ENCODE measurements around the gene LRP5.

The LRP5 gene

GRCh38 chr11:68372625-68373024, 60.2 kb downstream of the LRP5 start:
- peak; percentile 77 for DNase-seq

- peak; percentile 92 for DNase-seq
These were observed 60.9 kb downstream of the LRP5 start for GRCh38 chr11:68373189-68373814.

GRCh38 chr11:68373815-68374501, 61.6 kb downstream of the LRP5 start:
- peak; percentile 94 for DNase-seq

- peak; percentile 87 for DNase-seq
These were observed 62.1 kb downstream of the LRP5 start for GRCh38 chr11:68374531-68374930.

- peak; percentile 88 for DNase-seq
These were observed 62.9 kb downstream of the LRP5 start for GRCh38 chr11:68375337-68375736.

- DNase-seq = no peak
These were observed 63.4 kb downstream of the LRP5 start for GRCh38 chr11:68375766-68376165.

GRCh38 chr11:68377389-68377795, 65.0 kb downstream of the LRP5 start:
- peak; percentile 59 for DNase-seq

- peak; percentile 93 for DNase-seq
These were observed 66.8 kb downstream of the LRP5 start for GRCh38 chr11:68379206-68379605.

- peak; percentile 78 for DNase-seq
These were observed 68.6 kb downstream of the LRP5 start for GRCh38 chr11:68380786-68381622.

- DNase-seq = peak; percentile 72
These were observed 69.3 kb downstream of the LRP5 start for GRCh38 chr11:68381716-68382115.

GRCh38 chr11:68382358-68382998, 70.1 kb downstream of the LRP5 start:
- peak; percentile 69 for DNase-seq

- DNase-seq = peak; percentile 65
These were observed 71.6 kb downstream of the LRP5 start for GRCh38 chr11:68383976-68384501.

GRCh38 chr11:68384530-68385081, 72.2 kb downstream of the LRP5 start:
- no peak for DNase-seq

GRCh38 chr11:68385128-68385527, 72.7 kb downstream of the LRP5 start:
- no peak for DNase-seq

- no peak for DNase-seq
These were observed 74.1 kb downstream of the LRP5 start for GRCh38 chr11:68386331-68386978.

GRCh38 chr11:68387840-68388239, 75.4 kb downstream of the LRP5 start:
- peak; percentile 33 for DNase-seq

- no peak for DNase-seq
These were observed 76.3 kb downstream of the LRP5 start for GRCh38 chr11:68388595-68389198.

- no peak for DNase-seq
These were observed 77.9 kb downstream of the LRP5 start for GRCh38 chr11:68390315-68390714.

- DNase-seq = no peak
These were observed 80.4 kb downstream of the LRP5 start for GRCh38 chr11:68392822-68393221.

- DNase-seq = no peak
These were observed 84.1 kb downstream of the LRP5 start for GRCh38 chr11:68396516-68396915.

- no peak for DNase-seq
These were observed 84.9 kb downstream of the LRP5 start for GRCh38 chr11:68397256-68397655.

All from DMS53 (cell line).